Prostate gland (tissue), 2 donors: ENCODE results near the gene UBL7. TPM values are rescaled to one million over a fixed set of nuclear protein-coding genes. Genes with fewer than 3 reads are reported as not detected.

Source experiments
- DNase-seq: peaks from one replicate; pipeline ENCODE4 v3.0.0-alpha.2; 2019; ENCODE audit warnings: low spot score
- H3K27ac ChIP-seq, 2 donors: fragments of 200-600 bp; sonication (generic); 2 replicates each; pipeline ENCODE4 v1.5.1; 2017 to 2019
- H3K27me3 ChIP-seq: fragments of 200-600 bp; sonication (generic); replicated peaks from 2 replicates; pipeline ENCODE4 v1.5.1; 2019; ENCODE audit not compliant: insufficient read depth
- H3K36me3 ChIP-seq, 2 donors: fragments of 200-600 bp; sonication (generic); 1 replicate in 1 of 2; 2 replicates in 1 of 2; pipeline versions ENCODE4 v1.5.1 to v1.8.1; 2017 to 2019
- H3K4me1 ChIP-seq: fragments of 200-600 bp; sonication (generic); replicated peaks from 2 replicates; pipeline ENCODE4 v1.5.1; 2019
- H3K4me3 ChIP-seq, 2 donors: fragments of 200-600 bp; sonication (generic); 2 replicates each; pipeline ENCODE4 v1.5.1; 2017 to 2019
- H3K9me3 ChIP-seq: fragments of 200-600 bp; sonication (generic); 2 replicates; pipeline ENCODE4 v1.5.1; 2017
- POLR2A ChIP-seq: fragments of 450-650 bp; IDR thresholded peaks from one replicate; pipeline ENCODE4 v1.6.1; 2016; ENCODE audit warnings: antibody characterized with exemption, mild to moderate bottlenecking
- POLR2AphosphoS5 ChIP-seq: sonication (generic); formaldehyde crosslinking; IDR thresholded peaks from one replicate; pipeline ENCODE4 v1.6.1; 2017; ENCODE audit warnings: antibody characterized with exemption
- WGBS: methylation state at CpG from one replicate; pipeline ENCODE4 v1.1.5; 2018; 5-methylcytosine and 5-hydroxymethylcytosine counted together
- intact Hi-C: fragments of 100-400 bp; cut with DNase I; formaldehyde crosslinking; loops from one replicate; pipeline ENCODE4 v1.14.2; 2022
- total RNA-seq, 2 donors: library from RNA; depleted of rRNA; stranded (reverse); fragments of >200 nt; gene quantifications; one replicate each; pipeline ENCODE4 v1.1.0, GENCODE V29; 2016
- TF ChIP-seq, protein P1 (sequence below), 4 experiments: fragments of 200-600 bp in 2 of 4; fragments of 450-650 bp in 2 of 4; sonication (generic) in 2 of 4; IDR thresholded peaks; 1 replicate in 3 of 4; 2 replicates in 1 of 4; pipeline ENCODE4 v1.5.1; 2016 to 2019; ENCODE audit warnings: antibody characterized with exemption in 4 of 4, mild to moderate bottlenecking in 2 of 4, moderate library complexity in 2 of 4

The UBL7 gene
- total RNA-seq, 2 donors from 2014 or later: 83.1 to 85.2 TPM

DNA sequence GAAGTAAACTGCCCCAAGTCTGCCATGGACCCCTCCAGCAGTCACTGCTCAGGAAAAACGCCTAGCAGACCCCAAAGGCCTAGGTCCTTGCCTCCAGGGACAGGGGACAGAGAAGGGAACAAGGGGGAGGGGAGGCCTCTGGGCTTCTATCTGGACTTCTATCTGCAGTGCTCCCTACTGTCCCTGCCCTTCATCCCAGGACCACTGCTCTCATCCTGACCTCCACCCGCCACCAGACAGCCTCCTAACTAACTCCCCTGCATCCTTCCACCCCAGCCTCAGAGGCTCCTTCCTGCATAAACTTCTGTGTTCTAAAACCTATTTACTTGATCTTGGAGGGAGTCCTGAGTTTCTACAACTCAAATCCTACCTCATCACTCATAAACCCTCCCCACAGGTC lies 52.6 kb downstream of the UBL7 start:
- Histone ChIP-seq H3K9me3 (no peaks in the 10 kb centered on the region), H3K27ac (no peak overlapping the region), H3K4me1 (no peaks in the 10 kb centered on the region), H3K36me3 (no peaks in the 10 kb centered on the region), H3K4me3 (no peak overlapping the region), H3K27me3 (peaks cover 3% of the 10 kb centered on the region)
- TF ChIP-seq, protein P1, sequence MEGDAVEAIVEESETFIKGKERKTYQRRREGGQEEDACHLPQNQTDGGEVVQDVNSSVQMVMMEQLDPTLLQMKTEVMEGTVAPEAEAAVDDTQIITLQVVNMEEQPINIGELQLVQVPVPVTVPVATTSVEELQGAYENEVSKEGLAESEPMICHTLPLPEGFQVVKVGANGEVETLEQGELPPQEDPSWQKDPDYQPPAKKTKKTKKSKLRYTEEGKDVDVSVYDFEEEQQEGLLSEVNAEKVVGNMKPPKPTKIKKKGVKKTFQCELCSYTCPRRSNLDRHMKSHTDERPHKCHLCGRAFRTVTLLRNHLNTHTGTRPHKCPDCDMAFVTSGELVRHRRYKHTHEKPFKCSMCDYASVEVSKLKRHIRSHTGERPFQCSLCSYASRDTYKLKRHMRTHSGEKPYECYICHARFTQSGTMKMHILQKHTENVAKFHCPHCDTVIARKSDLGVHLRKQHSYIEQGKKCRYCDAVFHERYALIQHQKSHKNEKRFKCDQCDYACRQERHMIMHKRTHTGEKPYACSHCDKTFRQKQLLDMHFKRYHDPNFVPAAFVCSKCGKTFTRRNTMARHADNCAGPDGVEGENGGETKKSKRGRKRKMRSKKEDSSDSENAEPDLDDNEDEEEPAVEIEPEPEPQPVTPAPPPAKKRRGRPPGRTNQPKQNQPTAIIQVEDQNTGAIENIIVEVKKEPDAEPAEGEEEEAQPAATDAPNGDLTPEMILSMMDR (IDR thresholded peaks at IDR 0.05): no peak
- WGBS: 100% methylated on average over 2 of the region's 2 CpGs
- no peak for DNase-seq
- intact Hi-C loops: no loop called here

DNA sequence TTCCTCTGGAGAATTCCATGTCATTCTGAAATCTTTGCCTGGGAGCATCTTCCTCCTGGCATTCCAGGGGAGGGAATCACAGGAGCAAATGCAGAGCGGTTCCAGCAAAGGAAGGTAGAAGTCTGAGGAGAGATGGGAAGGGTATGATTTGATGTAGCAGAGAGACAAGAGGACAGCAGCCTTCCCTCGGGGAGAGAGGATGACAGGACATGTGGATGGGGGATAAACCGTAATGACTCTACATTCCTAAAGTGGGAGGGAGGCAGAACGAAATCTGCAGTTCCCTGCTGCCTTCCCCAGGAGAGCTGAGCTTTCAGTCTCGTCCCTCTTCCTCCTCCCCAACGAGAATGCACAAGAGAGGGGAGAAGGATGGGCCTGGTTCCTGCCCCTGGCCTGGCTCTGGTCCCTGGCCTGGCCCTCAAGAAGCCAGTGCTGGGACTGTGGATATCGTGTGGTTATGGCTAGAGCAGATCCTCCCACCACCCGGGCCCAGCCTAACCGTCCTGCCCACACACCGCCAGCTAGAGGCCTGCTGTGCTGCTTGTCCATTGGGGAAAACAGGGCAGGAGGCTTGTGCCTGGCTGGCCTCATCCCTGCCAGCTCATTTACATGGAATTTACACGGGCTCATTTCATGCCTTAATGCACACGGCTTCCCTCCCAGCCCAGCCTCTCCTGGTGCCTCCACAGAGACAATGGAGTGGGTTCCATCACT lies 53.8 kb downstream of the UBL7 start:
- H3K9me3 ChIP-seq: no peaks in the 10 kb centered on the region
- H3K27me3 ChIP-seq: peaks cover 3% of the 10 kb centered on the region
- H3K4me3 ChIP-seq: no peak overlapping the region
- TF ChIP-seq POLR2A (no peak), POLR2AphosphoS5 (no peak)
- TF ChIP-seq, protein P1 (IDR thresholded peaks at IDR 0.05): no peak
- intact Hi-C loops: no loop called here
- 45% methylated on average over 10 of the region's 12 CpGs for WGBS
- no peaks in the 10 kb centered on the region for H3K36me3 ChIP-seq
- H3K4me1 ChIP-seq: no peaks in the 10 kb centered on the region
- DNase-seq: no peak
- no peak overlapping the region for H3K27ac ChIP-seq

DNA sequence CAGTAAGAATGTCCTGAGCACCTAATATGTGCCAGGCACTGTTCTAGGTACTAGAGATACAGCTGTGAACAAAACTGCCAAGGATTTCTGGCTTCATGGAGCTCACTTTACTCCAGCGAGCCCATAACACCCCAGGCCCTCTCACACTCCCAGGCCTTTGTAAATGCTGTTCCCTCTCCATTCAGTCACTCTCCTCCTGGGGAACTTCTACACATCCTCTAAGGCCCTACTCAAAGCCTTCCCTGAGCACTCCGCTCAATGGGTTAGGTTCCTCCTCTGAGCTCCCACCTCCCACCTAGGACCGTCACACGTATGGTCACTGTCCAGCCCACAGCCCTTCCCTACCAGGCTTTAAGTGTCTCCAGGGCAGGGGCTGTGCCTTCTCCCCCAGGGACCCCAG lies 54.4 kb downstream of the UBL7 start:
- TF ChIP-seq POLR2AphosphoS5: no peak
- no peak for TF ChIP-seq POLR2A
- TF ChIP-seq, protein P1 (IDR thresholded peaks at IDR 0.05): no peak
- H3K4me1 ChIP-seq: no peaks in the 10 kb centered on the region
- 96% methylated on average over 4 of the region's 4 CpGs for WGBS
- H3K27ac ChIP-seq: no peak overlapping the region
- H3K9me3 ChIP-seq: no peaks in the 10 kb centered on the region
- no peak overlapping the region for H3K4me3 ChIP-seq
- peaks cover 3% of the 10 kb centered on the region for H3K27me3 ChIP-seq
- intact Hi-C loops: no loop called here
- no peaks in the 10 kb centered on the region for H3K36me3 ChIP-seq
- DNase-seq: no peak

DNA sequence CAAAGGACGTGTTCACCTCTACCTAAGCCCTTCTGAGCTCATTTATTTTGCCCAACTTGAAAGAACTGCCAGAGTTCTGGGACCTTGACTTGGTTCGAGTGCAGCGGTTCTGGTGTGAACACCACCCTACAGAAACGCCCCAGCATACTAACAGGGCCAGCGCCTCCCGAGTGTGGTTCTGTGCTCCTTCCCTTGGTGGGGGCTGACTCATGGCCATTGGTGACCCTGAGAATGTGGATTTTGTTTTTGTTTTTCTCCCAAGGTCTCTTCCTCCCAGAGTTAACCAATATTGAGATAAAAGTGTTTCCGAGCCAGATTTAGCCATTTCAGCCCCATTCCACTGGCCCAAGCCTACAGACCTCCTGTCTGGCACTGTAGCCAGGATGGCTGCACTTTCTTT lies 55.1 kb downstream of the UBL7 start:
- Histone ChIP-seq H3K27ac (no peak overlapping the region), H3K9me3 (no peaks in the 10 kb centered on the region), H3K4me3 (no peak overlapping the region), H3K27me3 (peaks cover 3% of the 10 kb centered on the region), H3K4me1 (no peaks in the 10 kb centered on the region), H3K36me3 (no peaks in the 10 kb centered on the region)
- no peak for DNase-seq
- intact Hi-C loops: no loop called here
- TF ChIP-seq POLR2AphosphoS5: no peak
- no peak for TF ChIP-seq POLR2A
- TF ChIP-seq, protein P1 (IDR thresholded peaks at IDR 0.05): no peak
- WGBS: 88% methylated on average over 7 of the region's 7 CpGs

DNA sequence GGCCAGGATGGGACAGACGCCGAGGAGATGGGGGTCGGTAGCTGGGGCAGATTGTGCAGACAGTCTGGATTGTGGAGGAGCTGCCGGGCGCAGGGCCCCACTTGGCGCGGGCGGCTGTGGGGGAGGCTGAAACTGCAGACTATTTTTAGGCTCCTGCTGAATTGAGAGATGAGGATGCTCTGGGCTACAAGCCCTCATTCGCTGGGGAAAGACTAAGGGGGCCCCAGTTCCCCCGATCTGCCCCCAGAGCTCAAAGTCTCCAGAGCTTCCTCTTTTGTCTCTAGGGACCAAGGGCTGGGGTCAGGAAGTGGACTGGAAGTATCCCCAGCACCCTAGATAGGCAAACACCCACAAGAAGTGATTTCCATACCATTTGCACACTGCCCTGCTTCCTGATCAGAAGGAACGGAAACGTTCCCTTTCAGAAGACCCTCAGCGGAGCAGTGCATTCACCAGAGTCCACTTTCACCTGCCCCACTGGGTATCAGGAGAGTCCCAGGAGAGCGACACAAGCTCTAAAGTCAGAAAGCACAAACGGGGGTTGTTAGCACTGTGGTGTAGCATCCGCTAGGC lies 56.9 kb downstream of the UBL7 start:
- H3K27ac ChIP-seq: no peak overlapping the region
- TF ChIP-seq POLR2A (no peak), POLR2AphosphoS5 (no peak)
- TF ChIP-seq, protein P1 (IDR thresholded peaks at IDR 0.05): no peak
- H3K4me3 ChIP-seq: no peak overlapping the region
- 58% methylated on average over 16 of the region's 16 CpGs for WGBS
- no peaks in the 10 kb centered on the region for H3K4me1 ChIP-seq
- H3K27me3 ChIP-seq: peaks cover 3% of the 10 kb centered on the region
- no peaks in the 10 kb centered on the region for H3K36me3 ChIP-seq
- intact Hi-C loops: no loop called here
- no peak for DNase-seq
- H3K9me3 ChIP-seq: no peaks in the 10 kb centered on the region
